IPS DF 4.7 (cell line): ENCODE results near the gene ZNF57.
"Not testable (repeated sequence)": the region's sequence is repeated elsewhere in the genome, so short reads cannot be mapped to it uniquely, and the experiment has no call there.

Experiments used
- DNase-seq: peaks from one replicate; pipeline ENCODE4 v3.0.0-alpha.2; 2013; ENCODE audit warnings: low spot score; ENCODE audit errors: extremely low read depth

ZNF57 gene

GRCh38 chr19:2900296-2901252 lies at the start of gene ZNF57:
Gene ZNF57, plus strand, starts transcription at chr19:2900928. Its CDS starts 118 bp downstream, at chr19:2901046.
- peak; percentile 83 for DNase-seq

GRCh38 chr19:2852598-2852997 lies 48.1 kb upstream of the ZNF57 start:
- DNase-seq = no peak

- DNase-seq = no peak
These were observed 47.6 kb upstream of the ZNF57 start for GRCh38 chr19:2853015-2853606.

- DNase-seq = no peak
These were observed 45.9 kb upstream of the ZNF57 start for GRCh38 chr19:2854849-2855248.

- no peak for DNase-seq
These were observed 44.2 kb upstream of the ZNF57 start for GRCh38 chr19:2856457-2857050.

GRCh38 chr19:2858864-2859263 lies 41.9 kb upstream of the ZNF57 start:
- DNase-seq = no peak

- DNase-seq = no peak
These were observed 36.9 kb upstream of the ZNF57 start for GRCh38 chr19:2863816-2864215.

- no peak for DNase-seq
These were observed 35.2 kb upstream of the ZNF57 start for GRCh38 chr19:2865334-2866100.

GRCh38 chr19:2866495-2867024 lies 34.2 kb upstream of the ZNF57 start:
- DNase-seq = no peak

GRCh38 chr19:2867025-2867991 lies 33.4 kb upstream of the ZNF57 start, which contains the start of gene ZNF556:
Gene ZNF556, plus strand, starts transcription at chr19:2867335. Its CDS starts 87 bp downstream, at chr19:2867422.
- DNase-seq = no peak

- no peak for DNase-seq
These were observed 31.1 kb upstream of the ZNF57 start for GRCh38 chr19:2869618-2870017.

GRCh38 chr19:2872175-2872574 lies 28.6 kb upstream of the ZNF57 start:
- not testable (repeated sequence) for DNase-seq

GRCh38 chr19:2877398-2878331 lies 23.1 kb upstream of the ZNF57 start:
- DNase-seq = no peak

GRCh38 chr19:2883686-2884439 lies 16.9 kb upstream of the ZNF57 start:
- no peak for DNase-seq

- no peak for DNase-seq
These were observed 15.0 kb upstream of the ZNF57 start for GRCh38 chr19:2885736-2886135.

- peak; percentile 53 for DNase-seq
These were observed 13.3 kb upstream of the ZNF57 start for GRCh38 chr19:2887391-2887914.

GRCh38 chr19:2888731-2889224 lies 11.9 kb upstream of the ZNF57 start:
- no peak for DNase-seq

GRCh38 chr19:2890531-2890930 lies 10.2 kb upstream of the ZNF57 start:
- DNase-seq = not testable (repeated sequence)
